C1 segment of cervical spinal cord (tissue), 14 donors: ENCODE measurements around the gene POTEG.
"Not testable (repeated sequence)": the region's sequence is repeated elsewhere in the genome, so short reads cannot be mapped to it uniquely, and the experiment has no call there.

ENCODE experiments used
- DNase-seq, 14 donors: peaks; one replicate each; lab custom pipeline; 2025; lab: John Stamatoyannopoulos, UW

POTEG gene

GRCh38 chr14:19372813-19373500, 61.2 kb downstream of the POTEG start:
- DNase-seq: not testable (repeated sequence)

DNA sequence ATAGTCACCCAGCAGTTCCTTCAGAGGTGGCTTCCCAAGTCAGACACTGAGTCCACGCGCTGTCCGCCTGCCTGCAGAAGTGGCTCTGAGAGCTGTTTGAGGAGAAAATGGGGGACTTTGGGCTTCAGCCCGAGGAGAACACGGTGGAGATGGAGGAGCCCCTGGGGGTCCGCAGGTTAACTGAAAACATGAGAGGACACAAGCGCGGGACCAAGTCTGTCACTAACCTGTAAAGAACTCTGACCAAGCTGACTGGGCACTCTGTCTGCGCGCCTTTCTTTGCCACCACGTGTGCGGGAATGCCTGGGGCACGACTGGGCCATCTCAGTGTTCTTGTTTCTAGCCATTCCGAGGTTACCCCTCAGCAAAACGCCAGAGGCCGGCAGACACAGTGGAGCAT, 62.4 kb downstream of the POTEG start:
- not testable (repeated sequence) for DNase-seq

DNA sequence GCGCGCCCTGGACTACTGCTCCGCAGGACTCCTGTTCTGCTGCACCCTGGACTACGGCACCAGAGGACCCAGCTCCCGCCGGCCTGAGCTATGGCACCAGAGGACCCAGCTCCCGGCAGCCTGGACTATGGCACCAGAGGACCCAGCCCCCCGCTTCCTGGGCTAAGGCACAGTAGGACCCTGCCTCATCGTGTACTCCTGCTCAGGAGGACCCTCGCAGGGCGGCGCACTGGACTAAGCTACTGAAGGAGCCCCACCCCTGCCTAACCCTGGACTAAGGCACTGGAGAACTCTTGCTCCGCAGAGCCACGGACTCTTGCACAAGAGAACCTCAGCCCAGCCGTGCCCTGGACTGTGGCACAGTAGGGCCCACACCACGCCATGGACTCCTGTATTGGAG, 71.3 kb downstream of the POTEG start:
- not testable (repeated sequence) for DNase-seq

DNA sequence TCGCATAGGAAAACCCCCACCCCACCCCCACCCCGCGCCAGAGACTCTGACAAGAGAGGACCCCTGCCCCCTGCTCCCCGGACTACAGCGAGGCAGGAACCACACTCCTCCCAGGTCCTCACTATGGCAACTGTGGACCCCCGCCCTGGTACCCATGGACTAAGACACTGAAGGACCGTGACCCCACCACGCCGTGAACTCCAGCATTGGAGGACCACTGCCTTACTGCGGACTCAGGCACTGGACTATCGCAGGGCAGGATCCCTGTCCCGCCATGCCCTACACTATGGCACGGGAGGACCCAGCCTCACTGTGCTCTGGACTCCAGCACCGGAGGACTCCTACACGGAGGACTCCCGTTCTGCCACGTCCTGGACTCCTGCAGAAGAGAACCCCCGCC, 71.8 kb downstream of the POTEG start:
- DNase-seq: not testable (repeated sequence)

DNA sequence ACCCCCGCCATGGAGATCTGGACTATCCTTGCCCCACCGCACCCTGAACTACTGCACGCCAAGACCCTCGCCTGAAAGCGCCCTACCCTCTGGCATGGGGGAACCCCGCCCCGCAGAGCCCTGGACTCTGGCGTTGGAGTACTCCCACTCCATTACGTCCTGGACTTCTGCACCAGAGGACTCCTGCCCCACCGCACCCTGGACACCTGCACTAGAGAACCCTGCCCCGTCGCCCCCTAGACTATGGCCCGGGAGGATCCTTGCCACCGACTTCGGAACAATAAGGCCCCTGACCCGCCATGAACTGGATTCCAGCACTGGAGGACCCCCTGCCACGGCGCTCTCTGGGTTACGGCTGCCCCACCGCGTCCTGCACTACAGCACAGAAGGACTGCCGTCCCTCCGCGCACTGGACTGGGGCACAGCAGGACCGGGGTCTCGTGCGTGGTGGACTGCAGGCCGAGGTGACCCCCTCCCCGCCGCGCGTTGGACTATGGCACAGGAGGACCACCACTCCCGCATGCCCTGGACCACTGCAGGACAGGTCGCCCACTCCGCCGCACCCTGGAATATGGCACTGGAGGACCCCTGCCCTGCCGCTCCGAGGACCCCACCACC, 72.4 kb downstream of the POTEG start:
- not testable (repeated sequence) for DNase-seq

DNA sequence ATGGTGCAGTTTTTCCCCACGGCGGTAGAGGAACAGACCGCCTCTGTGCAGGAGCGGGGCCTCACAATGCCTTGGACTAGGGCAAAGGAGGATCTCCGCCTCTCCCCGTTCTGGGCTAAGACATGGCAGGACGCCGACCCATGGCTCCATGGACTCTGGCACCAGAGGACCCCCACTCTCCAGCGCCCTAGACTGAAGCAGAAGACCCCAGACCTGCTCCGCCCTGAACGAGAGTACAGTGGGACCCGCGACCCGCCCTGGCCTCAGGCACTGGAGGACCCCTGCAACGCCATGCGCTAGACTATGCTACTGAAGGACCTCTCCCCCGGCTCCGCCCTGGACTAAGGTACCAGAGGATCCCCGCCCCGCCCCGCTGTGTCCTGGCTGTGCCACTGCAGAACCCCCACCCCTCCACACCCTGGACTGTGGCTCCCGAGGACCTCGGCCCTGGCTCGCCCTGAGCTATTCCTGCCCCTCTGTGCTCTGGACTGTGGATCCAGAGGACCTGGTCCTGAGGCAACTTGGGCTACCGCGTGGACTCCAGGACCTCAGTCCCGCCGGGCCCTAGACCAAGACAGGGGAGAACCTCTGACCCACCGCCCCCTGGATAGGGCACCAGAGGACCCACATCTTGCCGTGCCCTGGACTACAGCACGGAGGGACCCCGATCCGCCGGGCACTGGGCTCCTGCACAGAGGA, 73.1 kb downstream of the POTEG start:
- DNase-seq: not testable (repeated sequence)
